ENCODE measurements around the gene TERT. TPM values are rescaled to one million over a fixed set of nuclear protein-coding genes. Genes with fewer than 3 reads are reported as not detected.

The TERT gene
- total and polyA plus RNA-seq, 2 of the 8 experiments (the other 6 are each of a cell fraction or from before 2014, with no cell fraction given): 13.1 to 23.1 TPM

- Histone ChIP-seq H2BK20ac (ENCODE audit: low read length) (no peak overlapping the region), H3K36me3 (ENCODE audit: control insufficient read depth in 2 of 4, insufficient read depth in 4 of 4, low read length in 3 of 4) (peaks cover 17 to 25% (median 18%) of the 10 kb centered on the region in 4 experiments; a peak in 7 of 8 replicates), H4K5ac (ENCODE audit: insufficient read length, low read depth, low read length) (peak overlapping the region; percentile 10), H2BK120ac (replicated peaks; ENCODE audit: low read depth, low read length) (no peak overlapping the region), H3K9ac (replicated peaks in 1 of 4; ENCODE audit: extremely low read depth in 1 of 4, low read depth in 3 of 4, low read length in 3 of 4) (peak overlapping the region; percentile 39 to 65 (median 54); a peak in 6 of 7 replicates), H3K9me3 (ENCODE audit: insufficient read depth in 2 of 2, low read depth in 1 of 2, low read length in 1 of 2) (no peaks in the 10 kb centered on the region), H3K4me2 (ENCODE audit: insufficient read depth in 1 of 2, low read depth in 2 of 2, low read length in 2 of 2) (peak overlapping the region; percentile 94), H4K91ac (replicated peaks; ENCODE audit: insufficient read length, low read length) (peak overlapping the region; percentile 51), H3K79me2 (ENCODE audit: control insufficient read depth in 1 of 2, insufficient read depth in 2 of 2, low read length in 2 of 2) (peaks cover 0 to 14% of the 10 kb centered on the region in 2 experiments; a peak in 2 of 4 replicates), H3K56ac (replicated peaks; ENCODE audit: insufficient read length, low read depth, low read length) (no peak overlapping the region), H3K27ac (ENCODE audit: low read depth, low read length) (no peak overlapping the region), H2AFZ (ENCODE audit: low read length) (no peak overlapping the region), H3K4ac (replicated peaks; ENCODE audit: insufficient read length, low read depth, low read length) (no peak overlapping the region), H3K23me2 (ENCODE audit: low read depth, low read length) (peaks cover 5% of the 10 kb centered on the region; the same call in 1 of the 2 replicates), H3K79me1 (ENCODE audit: low read depth, low read length) (peaks cover 4% of the 10 kb centered on the region; the same call in 1 of the 2 replicates), H3K18ac (ENCODE audit: extremely low read depth, low read length) (no peak overlapping the region), H3K23ac (ENCODE audit: insufficient read length) (no peak overlapping the region), H3K27me3 (replicated peaks in 1 of 4; ENCODE audit: control insufficient read depth in 3 of 4, extremely low read depth in 1 of 4, insufficient read depth in 3 of 4, low read length in 3 of 4) (no peaks in the 10 kb centered on the region), H3K14ac (ENCODE audit: insufficient read length) (no peak overlapping the region), H3K4me1 (replicated peaks in 1 of 4; ENCODE audit: control insufficient read depth in 3 of 4, insufficient read depth in 4 of 4, low read length in 3 of 4) (peaks cover 0 to 12% (median 1%) of the 10 kb centered on the region in 4 experiments; a peak in 4 of 7 replicates), H3K4me3 (ENCODE audit: extremely low read depth in 1 of 4, insufficient read depth in 2 of 4, low read depth in 3 of 4, low read length in 4 of 4) (peak overlapping the region; percentile 69 to 85 (median 82)), H2BK15ac (ENCODE audit: low read length) (no peak overlapping the region), H2BK12ac (ENCODE audit: low read depth, low read length) (no peak overlapping the region), H2AK5ac (ENCODE audit: low read depth, low read length) (no peak overlapping the region), H4K8ac (ENCODE audit: extremely low read depth, insufficient read depth, low read length) (peak overlapping the region; percentile 75), H2BK5ac (ENCODE audit: low read depth, low read length) (peak overlapping the region; percentile 66; the same call in 1 of the 2 replicates), H4K20me1 (replicated peaks in 1 of 2; ENCODE audit: control insufficient read depth in 1 of 2, insufficient read depth in 2 of 2, low read length in 2 of 2) (peaks cover 5 to 17% of the 10 kb centered on the region in 2 experiments)
- TF ChIP-seq SP4 (IDR thresholded peaks at IDR 0.05; ENCODE audit: low read length): no peak
- TF ChIP-seq, protein P1, sequence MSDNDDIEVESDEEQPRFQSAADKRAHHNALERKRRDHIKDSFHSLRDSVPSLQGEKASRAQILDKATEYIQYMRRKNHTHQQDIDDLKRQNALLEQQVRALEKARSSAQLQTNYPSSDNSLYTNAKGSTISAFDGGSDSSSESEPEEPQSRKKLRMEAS (IDR thresholded peaks at IDR 0.05): 0 out of 2 replicates have a peak, but pooled peaks have one; percentile 21
- peak; percentile 41 for TF ChIP-seq KDM4A (IDR thresholded peaks at IDR 0.05; ENCODE audit: low read depth, low read length, severe bottlenecking)
- WGBS, 2 experiments (ENCODE audit: extremely low coverage in 1 of 2, insufficient coverage in 1 of 2, insufficient read length in 1 of 2, insufficient replicate concordance in 2 of 2, low coverage in 1 of 2, low lambda C conversion rate in 2 of 2, missing lambda C conversion rate in 1 of 2): 25% methylated on average over 35 of the region's 61 CpGs; no CpG with 5 or more reads in 1 of the 2 experiments
- ChIA-PET POLR2A (ENCODE audit: partially characterized antibody) (interaction anchor here (0.7 to 1.8 kb wide), 5 partner anchors 12 to 114 kb away, joined by 3 to 4 read pairs (median 3); partner anchors contain the start of gene TERT), CTCF (ENCODE audit: partially characterized antibody) (interaction anchor here (0.6 to 1.6 kb wide), 2 partner anchors 11 to 98 kb away, joined by 3 to 5 read pairs; no protein-coding TSS in a partner anchor)
- DNase-seq (ENCODE audit: low read depth in 1 of 2, low spot score in 2 of 2): peak in 1 of 2 experiments; percentile 54
- FAIRE-seq: no peak
Observed at GRCh38 chr5:1343931-1344901, 49.3 kb upstream of the TERT start.
